ENCODE data around the gene GOLPH3L.
"Not testable (repeated sequence)": the region's sequence is repeated elsewhere in the genome, so short reads cannot be mapped to it uniquely, and the experiment has no call there.

The GOLPH3L gene

GRCh38 chr1:150654635-150655034 lies 42.3 kb downstream of the GOLPH3L start:
- not testable (repeated sequence) for DNase-seq

DNA sequence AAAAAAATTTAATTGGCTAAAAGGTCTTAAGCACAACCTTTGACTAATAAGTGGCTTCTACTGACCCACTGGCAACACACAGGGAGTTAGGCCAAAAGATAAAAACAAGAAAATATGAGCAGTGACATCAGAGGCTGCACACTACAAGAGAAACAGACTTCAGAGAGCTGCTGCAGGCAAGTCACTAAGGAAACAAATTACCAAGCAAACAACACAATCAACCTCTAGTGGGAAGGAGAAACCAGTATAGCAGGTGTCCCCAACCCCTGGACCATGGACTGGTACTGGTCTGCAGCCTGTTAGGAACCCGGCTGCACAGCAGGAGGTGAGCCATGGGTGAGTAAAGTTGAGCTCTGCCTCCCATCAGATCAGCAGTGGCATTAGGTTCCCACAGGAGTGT lies 46.8 kb downstream of the GOLPH3L start:
- DNase-seq = no peak

DNA sequence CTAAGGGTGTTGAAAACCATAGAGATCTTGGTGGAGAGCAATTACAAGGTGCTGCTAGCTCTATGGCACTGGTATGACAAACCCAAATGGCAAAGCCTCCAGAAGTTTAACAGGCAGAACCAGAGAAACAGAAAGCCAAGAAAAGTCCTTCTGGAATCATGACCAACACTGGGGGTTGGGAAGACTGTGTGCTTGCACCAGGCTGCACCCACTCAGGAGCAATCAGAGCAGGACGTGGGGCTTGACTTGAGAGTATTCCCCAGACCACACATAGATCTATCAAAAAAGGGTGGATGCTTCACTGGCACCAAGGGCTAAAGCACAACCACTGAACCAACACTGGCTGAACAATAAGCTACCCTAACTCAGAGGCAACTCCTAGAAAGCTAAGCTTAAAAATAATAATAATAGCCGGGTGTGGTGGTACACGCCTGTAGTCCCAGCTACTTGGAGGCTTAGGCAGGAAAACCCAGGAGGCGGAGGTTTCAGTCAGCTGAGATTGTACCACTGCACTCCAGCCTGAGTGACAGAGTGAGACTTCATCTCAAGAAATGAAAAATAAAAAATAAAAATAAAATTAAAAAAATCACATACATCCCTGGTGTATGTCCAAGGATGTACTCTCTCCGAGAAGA lies 47.4 kb downstream of the GOLPH3L start:
- no peak for DNase-seq

GRCh38 chr1:150642296-150642695 lies 54.7 kb downstream of the GOLPH3L start:
- DNase-seq = no peak

- DNase-seq = not testable (repeated sequence)
Measured at GRCh38 chr1:150641126-150641815, 55.7 kb downstream of the GOLPH3L start.

- DNase-seq = not testable (repeated sequence)
Measured at GRCh38 chr1:150638430-150638829, 58.5 kb downstream of the GOLPH3L start.

DNA sequence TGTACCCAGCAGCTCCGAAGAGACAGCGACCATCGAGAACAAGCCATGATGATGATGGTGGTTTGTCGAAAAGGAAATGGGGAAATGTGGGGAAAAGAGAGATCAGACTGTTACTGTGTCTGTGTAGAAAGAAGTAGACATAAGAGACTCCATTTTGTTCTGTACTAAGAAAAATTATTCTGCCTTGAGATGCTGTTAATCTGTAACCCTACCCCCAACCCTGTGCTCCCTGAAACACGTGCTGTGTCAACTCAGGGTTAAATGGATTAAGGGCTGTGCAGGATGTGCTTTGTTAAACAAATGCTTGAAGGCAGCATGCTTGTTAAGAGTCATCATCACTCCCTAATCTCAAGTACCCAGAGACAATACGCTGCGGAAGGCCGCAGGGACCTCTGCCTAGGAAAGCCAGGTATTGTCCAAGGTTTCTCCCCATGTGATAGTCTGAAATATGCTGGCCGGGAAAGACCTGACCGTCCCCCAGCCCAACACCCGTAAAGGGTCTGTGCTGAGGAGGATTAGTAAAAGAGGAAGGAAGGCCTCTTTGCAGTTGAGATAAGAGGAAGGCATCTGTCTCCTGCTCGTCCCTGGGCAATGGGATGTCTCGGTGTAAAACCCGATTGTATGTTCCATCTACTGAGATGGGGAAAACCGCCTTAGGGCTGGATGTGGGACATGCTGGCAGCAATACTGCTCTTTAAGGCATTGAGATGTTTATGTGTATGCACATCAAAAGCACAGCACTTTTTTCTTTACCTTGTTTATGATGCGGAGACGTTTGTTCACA lies 61.9 kb downstream of the GOLPH3L start:
- not testable (repeated sequence) for DNase-seq

DNA sequence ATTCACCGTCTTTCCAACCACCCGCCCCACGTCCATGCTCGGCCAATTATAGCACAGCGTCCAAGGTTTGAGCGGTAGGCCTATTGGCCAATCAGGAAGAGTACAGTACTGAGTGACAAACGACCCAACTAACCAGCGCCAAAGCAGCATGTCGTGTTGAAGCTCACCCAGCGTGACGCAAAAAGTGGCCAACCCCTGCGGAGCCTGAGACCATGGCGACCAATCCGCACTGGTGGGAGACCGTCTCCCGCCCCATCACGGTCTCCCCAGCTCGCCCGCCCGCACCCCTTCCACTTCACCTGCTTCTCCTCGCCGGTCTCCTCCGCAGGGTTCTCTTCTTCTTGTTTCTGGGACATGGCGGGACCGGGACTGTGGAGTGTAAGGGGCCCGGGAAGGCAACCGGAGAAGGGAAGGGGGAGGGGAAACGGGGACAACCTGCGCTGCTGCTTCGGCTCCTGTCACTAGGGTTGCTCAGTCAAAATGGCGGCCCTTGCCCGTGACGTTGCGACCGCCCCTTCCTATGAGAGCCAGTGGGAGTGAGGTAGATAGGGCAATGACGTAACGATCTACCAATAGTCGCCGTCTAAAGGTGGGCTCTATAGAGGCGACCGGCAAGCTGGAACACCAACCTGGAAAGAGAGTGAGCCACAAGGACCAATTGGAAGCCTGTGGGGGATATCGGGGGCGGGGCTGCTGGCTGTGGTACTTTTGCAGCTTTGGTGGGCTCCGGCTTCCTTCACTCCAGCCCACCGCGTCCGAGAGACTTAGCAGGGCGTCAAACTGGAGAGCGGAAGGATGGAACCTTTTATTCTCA lies 67.6 kb downstream of the GOLPH3L start, which contains the start of gene ENSA:
Gene ENSA (minus strand): TSS at position 498 of the 814 bp plus-strand sequence. CDS start 142 bp downstream, at position 356.
- DNase-seq = peak; percentile 97

DNA sequence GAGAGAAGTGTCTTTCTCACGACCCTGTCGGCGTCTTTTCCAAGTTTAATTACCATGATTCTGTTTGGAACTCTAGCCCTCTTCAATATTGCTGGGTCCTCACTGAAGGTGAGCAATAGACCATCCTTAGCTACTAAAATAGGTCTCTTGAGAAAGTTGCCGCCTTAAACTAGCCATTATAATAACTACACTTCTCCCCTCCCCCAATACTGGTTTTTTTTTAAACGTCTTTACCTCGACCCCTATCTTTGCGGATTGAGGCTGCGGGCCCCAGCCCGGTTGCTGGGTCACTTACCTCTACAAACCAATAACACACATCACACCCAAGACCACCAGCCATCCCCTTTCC lies 68.2 kb downstream of the GOLPH3L start:
- DNase-seq = no peak

DNA sequence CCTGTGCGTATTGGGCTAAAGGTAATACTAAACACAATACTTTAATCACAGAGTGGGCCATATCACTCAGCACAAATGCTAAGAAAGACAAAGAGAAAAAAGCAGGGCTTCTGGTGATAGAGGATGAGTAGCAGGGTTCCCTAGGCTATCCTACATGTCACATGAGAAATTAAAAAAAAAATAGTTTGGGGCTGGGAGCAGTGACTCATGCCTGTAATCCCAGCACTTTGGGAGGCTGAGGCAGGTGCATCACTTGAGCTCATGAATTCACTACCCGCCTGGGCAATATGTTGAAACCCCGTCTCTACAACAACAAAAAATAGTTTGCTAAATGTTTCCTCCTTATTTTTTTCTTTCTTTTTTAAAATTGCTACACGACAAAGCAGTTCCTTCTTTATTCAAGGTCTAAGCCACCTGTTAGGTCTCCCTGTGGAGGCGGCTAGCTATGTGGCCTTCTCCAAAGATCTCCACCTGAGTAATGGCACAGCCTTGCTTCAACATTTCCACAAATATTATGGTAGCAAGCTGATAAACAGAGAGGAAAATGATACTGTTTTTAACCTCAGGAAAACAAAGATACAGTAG lies 69.0 kb downstream of the GOLPH3L start:
- DNase-seq = no peak

- peak; percentile 54 for DNase-seq
Measured at GRCh38 chr1:150626150-150626549, 70.8 kb downstream of the GOLPH3L start.

- DNase-seq = not testable (repeated sequence)
Measured at GRCh38 chr1:150624546-150624945, 72.4 kb downstream of the GOLPH3L start.

DNA sequence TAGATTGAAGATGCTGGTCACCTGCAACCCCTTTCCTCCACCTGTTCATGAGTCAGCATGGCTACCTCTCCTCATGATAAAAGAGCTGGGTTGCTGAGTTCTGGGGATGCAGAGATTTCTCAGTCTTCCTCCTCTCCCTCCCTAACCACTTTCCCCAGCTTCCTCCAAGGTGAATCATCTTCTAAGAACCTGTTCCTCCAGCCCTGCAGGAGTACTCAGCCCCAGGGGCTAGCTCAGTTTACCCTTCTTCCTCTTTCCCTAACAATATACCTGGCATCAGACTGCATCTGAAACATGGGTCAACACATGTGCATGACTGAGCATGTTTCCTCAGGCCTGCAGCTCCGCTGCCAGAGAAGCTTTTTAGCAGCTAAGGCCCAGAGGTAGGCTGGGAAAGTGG lies 72.8 kb downstream of the GOLPH3L start:
- DNase-seq = not testable (repeated sequence)

GRCh38 chr1:150622303-150622975 lies 74.5 kb downstream of the GOLPH3L start:
- DNase-seq = no peak

DNA sequence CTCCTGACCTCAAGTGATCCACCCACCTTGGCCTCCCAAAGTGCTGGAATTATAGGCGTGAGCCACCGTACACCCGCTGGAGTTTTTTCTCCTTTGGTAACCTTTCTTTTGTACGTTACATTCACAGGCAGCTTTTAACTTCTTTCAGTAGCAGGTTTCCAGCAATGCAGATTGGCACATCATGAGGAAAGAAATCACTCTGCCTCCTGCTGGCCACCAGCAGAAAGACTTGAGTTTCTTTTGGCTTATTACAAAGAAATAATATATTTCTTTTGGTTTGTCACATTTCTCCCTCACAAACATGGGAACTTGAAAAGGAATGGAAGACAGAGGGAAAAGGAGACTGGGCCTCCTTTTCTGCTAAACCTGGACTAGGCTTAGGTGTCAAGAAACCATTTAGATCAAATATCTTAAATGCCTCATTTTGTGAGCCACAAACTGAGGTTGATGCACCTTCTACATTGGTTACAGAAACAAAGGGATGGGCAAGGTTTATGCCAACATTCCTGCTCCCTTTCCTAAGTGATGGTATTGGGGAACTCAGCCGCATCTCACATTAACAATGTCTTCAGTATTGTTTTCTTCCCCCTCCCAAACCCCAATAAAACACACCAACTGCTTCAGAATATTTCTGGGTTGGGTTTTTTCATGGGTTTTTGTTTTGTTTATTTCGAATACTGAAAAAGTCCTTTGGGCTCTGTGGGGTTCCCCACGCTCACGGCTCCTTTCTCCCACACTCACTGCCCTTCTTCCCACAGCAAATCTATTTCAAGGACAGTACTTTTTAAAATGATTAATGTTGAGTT lies 75.3 kb downstream of the GOLPH3L start:
- peak; percentile 53 for DNase-seq

GRCh38 chr1:150620919-150621318 lies 76.0 kb downstream of the GOLPH3L start:
- no peak for DNase-seq

DNA sequence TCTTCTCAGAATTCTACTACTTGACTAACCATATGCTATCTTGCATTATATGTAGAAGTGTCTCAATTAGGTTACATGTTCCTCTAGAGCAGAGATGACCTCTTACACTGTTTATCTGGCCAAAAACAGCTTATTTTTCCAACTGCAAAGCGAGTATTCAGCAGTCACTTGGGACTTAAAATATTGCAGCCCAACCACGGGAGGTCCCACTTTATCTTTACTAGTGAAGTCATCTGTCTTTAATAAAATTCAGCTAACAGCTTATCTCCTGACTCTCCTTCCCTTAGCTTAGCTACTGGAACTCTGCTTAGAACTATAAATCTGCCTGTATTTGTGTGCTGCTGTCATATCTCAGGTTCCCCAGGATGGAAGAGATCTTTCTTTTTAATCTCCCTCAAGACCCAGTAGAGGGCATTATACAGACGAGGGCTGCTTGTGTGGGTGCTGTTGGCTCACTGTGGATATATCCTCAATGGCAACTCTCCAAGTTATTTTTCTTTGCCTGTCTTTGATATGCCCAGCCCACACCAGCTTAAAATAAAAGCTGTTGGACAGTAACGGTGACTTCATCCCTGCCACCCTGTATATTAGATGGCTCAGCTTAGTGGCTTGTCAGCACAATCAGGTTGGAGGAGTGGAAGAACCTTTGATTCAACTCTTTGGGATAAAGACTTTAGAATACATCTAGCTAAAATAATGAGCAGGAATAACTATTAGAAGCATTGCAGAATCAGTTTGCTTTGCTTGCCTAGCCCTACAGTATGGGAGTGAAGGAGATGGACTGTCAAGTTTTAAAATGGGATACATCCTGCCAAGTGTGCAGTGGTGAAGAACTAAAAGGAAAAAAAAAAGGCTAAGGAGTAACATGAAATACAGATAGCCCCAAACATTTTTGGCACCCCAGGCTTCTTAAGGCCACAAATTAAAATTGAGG lies 77.1 kb downstream of the GOLPH3L start:
- no peak for DNase-seq

DNA sequence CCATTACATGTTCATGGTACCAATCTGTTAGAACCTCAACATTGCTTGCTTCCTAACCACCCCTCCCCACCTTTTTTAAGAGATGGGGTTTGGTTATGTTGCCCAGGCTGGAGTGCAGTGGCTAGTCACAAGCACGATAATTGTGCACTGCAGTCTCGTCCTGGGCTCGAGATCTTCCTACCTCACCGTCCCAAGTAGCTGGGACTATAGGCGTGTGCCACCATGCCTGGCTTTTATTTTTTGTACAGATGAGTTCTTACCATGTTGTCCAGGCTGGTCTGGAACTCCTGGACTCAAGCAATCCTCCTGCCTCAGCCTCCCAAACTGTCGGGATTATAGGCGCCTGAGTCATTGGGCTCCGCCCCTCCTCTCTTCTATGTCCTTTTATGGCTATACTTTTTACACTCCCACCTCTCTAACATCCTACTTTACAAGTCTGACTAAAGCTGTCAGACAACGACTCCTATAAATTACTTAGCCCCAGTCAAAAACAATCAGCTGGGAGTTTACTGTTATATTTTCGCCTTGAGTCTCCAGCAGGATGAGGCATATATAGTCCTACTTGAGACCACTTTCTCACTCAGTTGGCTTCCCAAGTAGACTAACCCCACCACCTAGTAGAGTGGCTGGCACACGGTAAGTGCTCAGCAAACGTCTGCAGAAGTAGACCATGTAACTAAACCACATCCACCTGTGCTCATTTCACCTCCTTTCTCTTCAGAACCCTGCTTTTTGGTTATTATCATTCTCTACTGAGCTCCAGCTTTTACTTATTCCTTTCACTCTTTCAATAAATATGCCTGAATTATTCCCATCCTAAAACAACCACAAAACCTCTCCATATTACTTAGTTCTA lies 81.4 kb downstream of the GOLPH3L start:
- no peak for DNase-seq
